ENCODE measurements around the gene NCKAP1. TPM values are rescaled to one million over a fixed set of nuclear protein-coding genes. Genes with fewer than 3 reads are reported as not detected.

The NCKAP1 gene
- total and polyA plus RNA-seq, 4 donors: 73.0 to 207 (median 134) TPM

- DNase-seq: no peak
- Histone ChIP-seq H3K27ac (ENCODE audit: low read depth in 1 of 2, low read length in 2 of 2) (peak overlapping the region in 1 of 2 donors; percentile 51), H3K9me3 (ENCODE audit: control insufficient read depth, low read length) (no peaks in the 10 kb centered on the region), H3K4me3 (ENCODE audit: low read length in 2 of 2) (no peak overlapping the region), H3K27me3 (ENCODE audit: control insufficient read depth in 1 of 2, insufficient read depth in 2 of 2, low read length in 1 of 2) (no peaks in the 10 kb centered on the region), H3K36me3 (ENCODE audit: control insufficient read depth in 1 of 2, insufficient read depth in 2 of 2, low read length in 1 of 2) (no peaks in the 10 kb centered on the region), H3K4me1 (ENCODE audit: control insufficient read depth in 1 of 2, insufficient read depth in 2 of 2, low read length in 2 of 2) (no peaks in the 10 kb centered on the region)
- intact Hi-C loops (cut with DNase I): no loop called here
- no peak for ATAC-seq (ENCODE audit: low FRiP score)
Measured at GRCh38 chr2:182954789-182955188, 83.5 kb downstream of the NCKAP1 start.

- H3K27ac ChIP-seq (ENCODE audit: low read depth in 1 of 2, low read length in 2 of 2): no peak overlapping the region
Measured at GRCh38 chr2:182952741-182953450, 85.4 kb downstream of the NCKAP1 start.

GRCh38 chr2:182951948-182952663, 86.2 kb downstream of the NCKAP1 start:
- no peak for ATAC-seq (ENCODE audit: low FRiP score)
- Histone ChIP-seq H3K27ac (ENCODE audit: low read depth in 1 of 2, low read length in 2 of 2) (no peak overlapping the region), H3K4me1 (ENCODE audit: control insufficient read depth in 1 of 2, insufficient read depth in 2 of 2, low read length in 2 of 2) (no peaks in the 10 kb centered on the region), H3K4me3 (ENCODE audit: low read length in 2 of 2) (no peak overlapping the region), H3K36me3 (ENCODE audit: control insufficient read depth in 1 of 2, insufficient read depth in 2 of 2, low read length in 1 of 2) (no peaks in the 10 kb centered on the region), H3K27me3 (ENCODE audit: control insufficient read depth in 1 of 2, insufficient read depth in 2 of 2, low read length in 1 of 2) (no peaks in the 10 kb centered on the region), H3K9me3 (ENCODE audit: control insufficient read depth, low read length) (no peaks in the 10 kb centered on the region)
- no peak for DNase-seq
- intact Hi-C loops (cut with DNase I): no loop called here
- 13 to 16% methylated on average over 3 of the region's 3 CpGs for WGBS, 2 donors

More at GRCh38 chr2:182952741-182953450, 85.4 kb downstream of the NCKAP1 start:
- H3K9me3 ChIP-seq (ENCODE audit: control insufficient read depth, low read length): no peaks in the 10 kb centered on the region
- no peak overlapping the region for H3K4me3 ChIP-seq (ENCODE audit: low read length in 2 of 2)
- no peaks in the 10 kb centered on the region for H3K36me3 ChIP-seq (ENCODE audit: control insufficient read depth in 1 of 2, insufficient read depth in 2 of 2, low read length in 1 of 2)
- 89 to 92% methylated on average over 6 of the region's 6 CpGs for WGBS, 2 donors
- H3K4me1 ChIP-seq (ENCODE audit: control insufficient read depth in 1 of 2, insufficient read depth in 2 of 2, low read length in 2 of 2): no peaks in the 10 kb centered on the region
- DNase-seq: no peak
- intact Hi-C loops (cut with DNase I): no loop called here
- no peaks in the 10 kb centered on the region for H3K27me3 ChIP-seq (ENCODE audit: control insufficient read depth in 1 of 2, insufficient read depth in 2 of 2, low read length in 1 of 2)
- no peak for ATAC-seq (ENCODE audit: low FRiP score)

- ATAC-seq (ENCODE audit: low FRiP score): no peak
- DNase-seq: no peak
- H3K36me3 ChIP-seq (ENCODE audit: control insufficient read depth in 1 of 2, insufficient read depth in 2 of 2, low read length in 1 of 2): no peaks in the 10 kb centered on the region
- peak overlapping the region in 1 of 2 donors; percentile 40 for H3K27ac ChIP-seq (ENCODE audit: low read depth in 1 of 2, low read length in 2 of 2)
- H3K4me3 ChIP-seq (ENCODE audit: low read length in 2 of 2): no peak overlapping the region
- no peaks in the 10 kb centered on the region for H3K27me3 ChIP-seq (ENCODE audit: control insufficient read depth in 1 of 2, insufficient read depth in 2 of 2, low read length in 1 of 2)
- 93 to 94% methylated on average over 3 of the region's 3 CpGs for WGBS, 2 donors
- intact Hi-C loops (cut with DNase I): no loop called here
- peaks cover 0 to 2% of the 10 kb centered on the region in 2 donors for H3K4me1 ChIP-seq (ENCODE audit: control insufficient read depth in 1 of 2, insufficient read depth in 2 of 2, low read length in 2 of 2)
- H3K9me3 ChIP-seq (ENCODE audit: control insufficient read depth, low read length): no peaks in the 10 kb centered on the region
Measured at GRCh38 chr2:182950546-182950945, 87.7 kb downstream of the NCKAP1 start.

- Histone ChIP-seq H3K27ac (ENCODE audit: low read depth in 1 of 2, low read length in 2 of 2) (no peak overlapping the region), H3K27me3 (ENCODE audit: control insufficient read depth in 1 of 2, insufficient read depth in 2 of 2, low read length in 1 of 2) (no peaks in the 10 kb centered on the region), H3K4me1 (ENCODE audit: control insufficient read depth in 1 of 2, insufficient read depth in 2 of 2, low read length in 2 of 2) (peaks cover 0 to 2% of the 10 kb centered on the region in 2 donors), H3K36me3 (ENCODE audit: control insufficient read depth in 1 of 2, insufficient read depth in 2 of 2, low read length in 1 of 2) (no peaks in the 10 kb centered on the region), H3K4me3 (ENCODE audit: low read length in 2 of 2) (no peak overlapping the region), H3K9me3 (ENCODE audit: control insufficient read depth, low read length) (no peaks in the 10 kb centered on the region)
- intact Hi-C loops (cut with DNase I): no loop called here
- DNase-seq: peak in 1 of 2 donors; percentile 45
- 60 to 62% methylated on average over 5 of the region's 5 CpGs for WGBS, 2 donors
- no peak for ATAC-seq (ENCODE audit: low FRiP score)
Measured at GRCh38 chr2:182949572-182950189, 88.6 kb downstream of the NCKAP1 start.

GRCh38 chr2:182949052-182949451, 89.2 kb downstream of the NCKAP1 start:
- H3K36me3 ChIP-seq (ENCODE audit: control insufficient read depth in 1 of 2, insufficient read depth in 2 of 2, low read length in 1 of 2): no peaks in the 10 kb centered on the region
- intact Hi-C loops (cut with DNase I): no loop called here
- H3K27me3 ChIP-seq (ENCODE audit: control insufficient read depth in 1 of 2, insufficient read depth in 2 of 2, low read length in 1 of 2): no peaks in the 10 kb centered on the region
- no peak overlapping the region for H3K4me3 ChIP-seq (ENCODE audit: low read length in 2 of 2)
- no peak for DNase-seq
- peaks cover 0 to 2% of the 10 kb centered on the region in 2 donors for H3K4me1 ChIP-seq (ENCODE audit: control insufficient read depth in 1 of 2, insufficient read depth in 2 of 2, low read length in 2 of 2)
- H3K9me3 ChIP-seq (ENCODE audit: control insufficient read depth, low read length): no peaks in the 10 kb centered on the region
- WGBS, 2 donors: 91 to 97% methylated on average over 4 of the region's 4 CpGs
- no peak for ATAC-seq (ENCODE audit: low FRiP score)
- H3K27ac ChIP-seq (ENCODE audit: low read depth in 1 of 2, low read length in 2 of 2): no peak overlapping the region

- intact Hi-C loops (cut with DNase I): no loop called here
- H3K36me3 ChIP-seq (ENCODE audit: control insufficient read depth in 1 of 2, insufficient read depth in 2 of 2, low read length in 1 of 2): peaks cover 0 to 2% of the 10 kb centered on the region in 2 donors
- DNase-seq (no peak), ATAC-seq (ENCODE audit: low FRiP score) (no peak)
- WGBS, 2 donors: 45 to 67% methylated on average over 1 of the region's 1 CpG
- H3K4me3 ChIP-seq (ENCODE audit: low read length in 2 of 2): no peak overlapping the region
- H3K9me3 ChIP-seq (ENCODE audit: control insufficient read depth, low read length): no peaks in the 10 kb centered on the region
- no peaks in the 10 kb centered on the region for H3K27me3 ChIP-seq (ENCODE audit: control insufficient read depth in 1 of 2, insufficient read depth in 2 of 2, low read length in 1 of 2)
- H3K27ac ChIP-seq (ENCODE audit: low read depth in 1 of 2, low read length in 2 of 2): no peak overlapping the region
- H3K4me1 ChIP-seq (ENCODE audit: control insufficient read depth in 1 of 2, insufficient read depth in 2 of 2, low read length in 2 of 2): peaks cover 0 to 2% of the 10 kb centered on the region in 2 donors
Measured at GRCh38 chr2:182946958-182947369, 91.3 kb downstream of the NCKAP1 start.

GRCh38 chr2:182943339-182943738, 94.9 kb downstream of the NCKAP1 start:
- DNase-seq: no peak
- Histone ChIP-seq H3K4me1 (ENCODE audit: control insufficient read depth in 1 of 2, insufficient read depth in 2 of 2, low read length in 2 of 2) (peaks cover 0 to 2% of the 10 kb centered on the region in 2 donors), H3K36me3 (ENCODE audit: control insufficient read depth in 1 of 2, insufficient read depth in 2 of 2, low read length in 1 of 2) (peaks cover 0 to 6% of the 10 kb centered on the region in 2 donors), H3K4me3 (ENCODE audit: low read length in 2 of 2) (no peak overlapping the region), H3K27ac (ENCODE audit: low read depth in 1 of 2, low read length in 2 of 2) (no peak overlapping the region), H3K9me3 (ENCODE audit: control insufficient read depth, low read length) (no peaks in the 10 kb centered on the region), H3K27me3 (ENCODE audit: control insufficient read depth in 1 of 2, insufficient read depth in 2 of 2, low read length in 1 of 2) (no peaks in the 10 kb centered on the region)
- WGBS, 2 donors: 38% methylated on average over 2 of the region's 2 CpGs
- ATAC-seq (ENCODE audit: low FRiP score): no peak
- intact Hi-C loops (cut with DNase I): no loop called here
